CD4-positive, alpha-beta T cell (primary cell): ENCODE results near the gene PLCH2. TPM values are rescaled to one million over a fixed set of nuclear protein-coding genes. Genes with fewer than 3 reads are reported as not detected.

Source experiments
- ATAC-seq: fragments of 200-7000 bp; cut with Tn5 transposase; one replicate; pipeline ENCODE4 v1.10.0; 2022; ENCODE audit warnings: mild to moderate bottlenecking; ENCODE audit not compliant: poor library complexity
- CTCF ChIA-PET: fragments of 350-600 bp; sonication (Branson Sonifier 250); formaldehyde crosslinking; loops from one replicate; lab custom pipeline; 2021; ENCODE audit warnings: antibody characterized with exemption, inconsistent platforms; lab: Charles Lee
- POLR2A ChIA-PET: fragments of 350-600 bp; sonication (Branson Sonifier 250); formaldehyde crosslinking; loops from one replicate; lab custom pipeline; 2021; ENCODE audit warnings: antibody characterized with exemption, inconsistent platforms; lab: Charles Lee
- DNase-seq, 14 experiments: peaks; one replicate each; pipeline ENCODE4 v3.0.0-alpha.2; 2013 to 2020; ENCODE audit warnings: mixed read lengths in 2 of 14
- H3K27ac ChIP-seq, 2 donors: one replicate each; pipeline versions ENCODE4 v1.5.1 to v1.7.0; 2013; ENCODE audit warnings: low read length in 2 of 2, low read depth in 1 of 2, mild to moderate bottlenecking in 1 of 2
- H3K27me3 ChIP-seq, 2 experiments: 1 replicate in 1 of 2; 2 replicates in 1 of 2; pipeline versions ENCODE4 v1.6.1 to v1.7.0; 2013; ENCODE audit warnings: low read length in 2 of 2, control low read depth in 1 of 2, mild to moderate bottlenecking in 1 of 2, moderate library complexity in 1 of 2; ENCODE audit not compliant: insufficient read depth in 2 of 2, control insufficient read depth in 1 of 2
- H3K36me3 ChIP-seq: one replicate; pipeline ENCODE4 v1.6.1; 2013; ENCODE audit warnings: low read length, control low read depth; ENCODE audit not compliant: insufficient read depth
- H3K4me1 ChIP-seq: one replicate; pipeline ENCODE4 v1.6.1; 2013; ENCODE audit warnings: low read length, control low read depth; ENCODE audit not compliant: insufficient read depth
- H3K4me3 ChIP-seq: one replicate; pipeline ENCODE4 v1.5.1; 2013; ENCODE audit warnings: mild to moderate bottlenecking, low read length, moderate library complexity
- H3K9me3 ChIP-seq, 2 experiments: 1 replicate in 1 of 2; 2 replicates in 1 of 2; pipeline versions ENCODE4 v1.6.1 to v1.7.0; 2013; ENCODE audit warnings: low read length in 2 of 2, mild to moderate bottlenecking in 2 of 2, control low read depth in 1 of 2, moderate library complexity in 1 of 2; ENCODE audit not compliant: control insufficient read depth in 1 of 2, insufficient read depth in 1 of 2
- H3K27ac Mint-ChIP-seq: one replicate; pipeline ENCODE4 v1.8.0; 2020; ENCODE audit warnings: mixed read lengths
- H3K27me3 Mint-ChIP-seq: one replicate; pipeline ENCODE4 v1.8.0; 2021; ENCODE audit warnings: mixed read lengths
- H3K36me3 Mint-ChIP-seq: one replicate; pipeline ENCODE4 v1.8.0; 2021; ENCODE audit warnings: low read depth, mixed read lengths
- H3K4me1 Mint-ChIP-seq: one replicate; pipeline ENCODE4 v1.8.0; 2021; ENCODE audit warnings: low read depth, mixed read lengths
- H3K4me3 Mint-ChIP-seq: one replicate; pipeline ENCODE4 v1.8.0; 2020; ENCODE audit warnings: mild to moderate bottlenecking, mixed read lengths
- H3K9me3 Mint-ChIP-seq: one replicate; pipeline ENCODE4 v1.8.0; 2020; ENCODE audit warnings: mixed read lengths
- intact Hi-C, 2 experiments: fragments of 100-400 bp; cut with DNase I in 1 of 2; cut with micrococcal nuclease in 1 of 2; formaldehyde crosslinking; loops; one replicate each; pipeline versions ENCODE4 v1.15.1 to v1.9.0; 2023 to 2025; cut with DNase I, micrococcal nuclease
- total RNA-seq, 174 experiments: library from RNA in 2 of 174; stranded (reverse) in 2 of 174; gene quantifications; one replicate each; pipeline ENCODE4 v1.2.3 and lab custom pipeline; 2021 to 2026
- TF ChIP-seq, protein P1 (sequence below): fragments of 200-600 bp; IDR thresholded peaks from one replicate; pipeline ENCODE4 v1.8.0; 2022; ENCODE audit warnings: antibody characterized with exemption, mild to moderate bottlenecking

Gene PLCH2
- total RNA-seq, 2 experiments from 2014 or later: 47.6 to 48.1 TPM

GRCh38 chr1:2525572-2525919 is 49.5 kb downstream of the PLCH2 start:
- no peak for DNase-seq
- Mint-ChIP-seq H3K9me3 (no peaks in the 10 kb centered on the region), H3K27me3 (peaks cover 13% of the 10 kb centered on the region), H3K36me3 (peaks cover 34% of the 10 kb centered on the region), H3K4me1 (peaks cover 51% of the 10 kb centered on the region), H3K27ac (peak overlapping the region; percentile 91), H3K4me3 (peak overlapping the region; percentile 90)
- Histone ChIP-seq H3K27ac (peak overlapping the region; percentile 76), H3K36me3 (peaks cover 18% of the 10 kb centered on the region), H3K4me3 (peak overlapping the region; percentile 84), H3K9me3 (no peaks in the 10 kb centered on the region), H3K27me3 (peaks cover 12 to 16% of the 10 kb centered on the region in 2 experiments), H3K4me1 (peaks cover 69% of the 10 kb centered on the region)
- ChIA-PET CTCF (interaction anchor here (0.8 to 4.2 kb wide), 2 partner anchors 22 to 53 kb away, joined by 3 to 37 read pairs; no protein-coding TSS in a partner anchor), POLR2A (interaction anchor here (1.0 to 8.5 kb wide), 15 partner anchors 17 to 296 kb away, joined by 3 to 164 read pairs (median 9); partner anchors contain the start of genes MORN1, PEX10, PRXL2B and RER1)
- ATAC-seq: no peak
- intact Hi-C loops: loop anchor here (2.0 to 10.0 kb wide), 5 partner anchors 53 to 1249 kb away; partner anchors contain the start of gene SMIM1 (in 1 of the 2)
- TF ChIP-seq, protein P1, sequence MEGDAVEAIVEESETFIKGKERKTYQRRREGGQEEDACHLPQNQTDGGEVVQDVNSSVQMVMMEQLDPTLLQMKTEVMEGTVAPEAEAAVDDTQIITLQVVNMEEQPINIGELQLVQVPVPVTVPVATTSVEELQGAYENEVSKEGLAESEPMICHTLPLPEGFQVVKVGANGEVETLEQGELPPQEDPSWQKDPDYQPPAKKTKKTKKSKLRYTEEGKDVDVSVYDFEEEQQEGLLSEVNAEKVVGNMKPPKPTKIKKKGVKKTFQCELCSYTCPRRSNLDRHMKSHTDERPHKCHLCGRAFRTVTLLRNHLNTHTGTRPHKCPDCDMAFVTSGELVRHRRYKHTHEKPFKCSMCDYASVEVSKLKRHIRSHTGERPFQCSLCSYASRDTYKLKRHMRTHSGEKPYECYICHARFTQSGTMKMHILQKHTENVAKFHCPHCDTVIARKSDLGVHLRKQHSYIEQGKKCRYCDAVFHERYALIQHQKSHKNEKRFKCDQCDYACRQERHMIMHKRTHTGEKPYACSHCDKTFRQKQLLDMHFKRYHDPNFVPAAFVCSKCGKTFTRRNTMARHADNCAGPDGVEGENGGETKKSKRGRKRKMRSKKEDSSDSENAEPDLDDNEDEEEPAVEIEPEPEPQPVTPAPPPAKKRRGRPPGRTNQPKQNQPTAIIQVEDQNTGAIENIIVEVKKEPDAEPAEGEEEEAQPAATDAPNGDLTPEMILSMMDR: no peak

- intact Hi-C loops: loop anchor here (1.0 to 10.0 kb wide), 10 partner anchors 21 to 1249 kb away; partner anchors contain the start of genes PEX10 (in 2 of the 2), PRXL2B (in 2 of the 2), MORN1 (in 1 of the 2) and RER1 (in 1 of the 2)
- Histone ChIP-seq H3K36me3 (peaks cover 12% of the 10 kb centered on the region), H3K4me3 (peak within 1 kb of the TSS; percentile 84), H3K27ac (peak within 1 kb of the TSS; percentile 76), H3K4me1 (peaks cover 75% of the 10 kb centered on the region), H3K27me3 (peaks cover 19 to 23% of the 10 kb centered on the region in 2 experiments), H3K9me3 (peaks cover 0 to 6% of the 10 kb centered on the region in 2 experiments)
- TF ChIP-seq, protein P1: no peak
- DNase-seq (peak; percentile 76 to 96 (median 87)), ATAC-seq (peak; percentile 89)
- Mint-ChIP-seq H3K9me3 (no peaks in the 10 kb centered on the region), H3K27me3 (peaks cover 19% of the 10 kb centered on the region), H3K4me3 (peak within 1 kb of the TSS; percentile 90), H3K36me3 (peaks cover 27% of the 10 kb centered on the region), H3K27ac (peak within 1 kb of the TSS; percentile 91), H3K4me1 (peaks cover 55% of the 10 kb centered on the region)
- POLR2A ChIA-PET: interaction anchor here (0.8 to 8.5 kb wide), 17 partner anchors 9 to 297 kb away, joined by 3 to 164 read pairs (median 6); partner anchors contain the start of genes MORN1, PEX10, PRXL2B and RER1
- CTCF ChIA-PET: interaction anchor here (0.8 to 4.2 kb wide), 4 partner anchors 21 to 60 kb away, joined by 3 to 37 read pairs (median 4); no protein-coding TSS in a partner anchor
Observed at GRCh38 chr1:2525920-2526823, 50.1 kb downstream of the PLCH2 start, which contains the start of gene PANK4. TSS of gene PANK4 (minus strand) at chr1:2526596. CDS start at chr1:2526587, 9 bp downstream.
